ENCODE results near the gene KRT80.

The KRT80 gene

DNA sequence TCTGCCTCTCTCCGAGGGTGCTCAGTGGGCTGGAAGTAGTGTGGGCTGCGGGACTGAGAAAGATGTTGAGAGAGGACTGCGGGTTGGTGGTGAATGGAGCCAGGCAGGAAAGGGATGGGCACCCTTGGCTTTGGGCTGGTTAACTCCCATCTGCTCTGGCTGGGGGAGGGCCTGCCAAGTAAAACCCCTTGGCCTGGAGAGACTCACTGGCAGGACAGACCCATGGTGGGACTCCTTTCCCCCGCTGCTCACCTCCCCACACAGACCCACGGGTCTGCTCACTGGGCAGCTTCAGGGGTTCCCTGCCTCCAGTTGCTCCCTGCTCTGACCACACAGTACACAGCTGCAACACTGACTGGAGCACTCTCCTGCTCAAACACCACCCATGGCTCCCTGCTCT, 54.1 kb downstream of the KRT80 start:
- DNase-seq (ENCODE audit: low spot score), result no peak

DNA sequence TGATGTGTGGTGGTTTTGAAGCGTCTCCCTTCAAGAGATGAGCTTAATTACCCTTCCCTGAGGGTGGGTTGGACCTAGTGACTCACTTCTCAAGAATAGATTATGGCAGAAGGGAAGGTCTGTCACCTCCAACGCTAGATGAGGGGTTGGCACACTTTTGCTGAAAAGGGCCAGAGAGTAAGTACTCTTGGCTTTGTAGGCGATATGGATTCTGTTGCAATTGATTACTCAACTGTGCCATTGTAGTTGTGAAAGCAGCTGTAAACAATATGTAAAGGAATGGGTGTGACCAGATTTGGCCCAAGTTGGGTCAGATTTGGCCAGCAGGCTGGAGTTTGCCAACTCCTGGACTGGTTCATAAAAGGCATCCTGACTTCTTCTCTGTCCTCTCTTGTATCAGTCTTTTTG, 59.1 kb downstream of the KRT80 start:
- no peak for DNase-seq (ENCODE audit: low spot score)

DNA sequence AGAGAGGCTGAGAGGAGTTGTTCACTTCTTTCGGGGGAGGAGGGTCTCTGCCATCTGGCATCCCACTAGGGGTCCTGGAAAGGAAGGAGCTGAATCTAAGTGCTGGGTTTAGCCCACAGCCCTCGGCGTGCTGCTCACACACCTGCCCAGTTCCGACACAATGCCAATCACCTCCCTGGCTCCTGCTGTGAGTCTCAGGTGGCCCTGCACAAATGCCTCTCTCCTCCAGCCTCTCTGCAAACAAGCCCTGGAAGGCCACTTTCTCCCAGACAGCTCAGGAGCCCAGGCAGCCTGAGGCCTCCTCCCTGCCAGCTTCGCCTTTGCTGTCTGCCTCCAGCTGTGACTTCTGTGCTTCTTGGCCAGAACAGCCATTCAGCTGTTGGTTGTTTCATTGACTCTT, 61.1 kb downstream of the KRT80 start:
- no peak for DNase-seq (ENCODE audit: low spot score)

DNA sequence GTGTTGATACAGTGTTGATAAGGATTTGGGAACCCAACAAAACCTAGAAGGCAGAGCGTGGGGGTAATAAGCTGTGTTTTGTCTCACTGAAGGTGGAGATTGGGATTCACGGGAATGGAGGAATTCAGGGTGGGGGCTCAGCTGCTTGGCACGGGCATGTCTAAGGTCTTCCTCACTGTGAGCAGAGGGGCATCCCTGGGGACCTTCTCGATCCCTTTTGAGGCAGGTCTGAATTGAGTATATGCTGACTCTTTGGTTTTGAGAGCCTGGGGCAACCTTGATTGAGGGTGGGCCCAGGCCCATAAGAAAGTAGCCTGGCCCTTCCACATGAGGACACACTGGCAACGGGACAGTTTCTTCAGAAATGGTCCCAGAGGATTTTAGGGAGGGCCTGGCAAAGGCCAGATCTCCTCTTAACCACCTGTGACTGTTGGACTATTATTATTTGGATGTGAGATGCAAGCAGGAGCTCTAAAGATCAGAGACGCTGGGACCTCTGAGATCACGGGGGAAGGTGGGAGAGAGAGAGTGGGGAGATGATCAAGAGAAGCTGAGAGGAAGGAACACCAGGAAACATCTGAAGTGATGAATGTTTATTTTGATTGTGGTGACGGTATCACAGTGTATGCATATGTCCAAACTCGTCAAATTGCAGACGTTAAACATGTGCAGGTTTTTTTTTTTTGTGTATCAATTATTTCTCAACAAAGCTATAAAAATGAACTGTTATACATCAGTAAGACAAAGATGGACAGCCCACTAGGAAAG, 63.9 kb downstream of the KRT80 start:
- no peak for DNase-seq (ENCODE audit: low spot score)

DNA sequence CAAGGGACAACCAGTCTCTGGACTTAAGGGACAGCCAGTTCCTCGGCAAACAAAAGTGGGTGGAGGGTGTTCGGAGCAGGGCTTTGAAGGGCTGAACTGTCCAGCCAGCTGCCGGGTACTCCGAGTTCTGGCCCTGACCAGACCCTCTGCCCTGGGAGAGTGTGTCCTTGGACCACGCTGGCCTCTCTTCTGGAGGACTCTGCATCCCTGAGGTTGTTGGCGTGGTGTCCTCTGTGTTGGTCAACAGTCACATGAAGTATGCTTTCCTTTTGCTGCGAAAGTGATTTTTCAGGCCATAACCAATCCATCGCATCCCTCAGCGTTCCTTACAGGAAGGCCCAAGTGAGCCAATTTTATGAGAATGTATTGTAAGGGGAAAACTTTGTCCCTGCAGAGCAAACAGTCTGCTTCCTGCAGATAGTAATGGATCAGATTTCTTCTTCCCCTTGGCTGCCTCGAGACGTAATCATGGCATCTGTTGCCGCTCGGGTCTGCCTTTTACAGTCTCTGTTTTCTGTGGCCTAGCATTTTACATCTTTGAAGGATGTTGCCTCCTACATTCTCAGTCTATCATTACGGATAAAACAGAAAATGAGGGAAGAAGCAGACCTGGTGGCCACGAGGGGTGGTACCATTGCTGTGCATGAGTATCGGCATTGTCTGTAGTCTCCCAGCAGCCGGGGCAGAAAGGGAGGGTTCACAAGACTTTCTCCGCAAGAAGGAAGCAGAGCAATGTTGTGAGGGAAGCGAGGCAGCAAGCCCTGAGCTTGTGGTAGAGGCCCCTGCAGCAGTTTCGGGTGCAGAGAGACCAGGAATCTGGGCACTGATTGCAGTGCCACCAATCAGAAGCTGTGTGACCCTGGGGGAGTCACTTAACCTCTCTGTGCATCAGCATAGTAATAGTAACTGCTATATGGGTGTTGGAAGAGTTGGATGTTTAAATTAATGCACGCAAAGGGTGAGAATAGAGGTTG, 64.9 kb downstream of the KRT80 start:
- no peak for DNase-seq (ENCODE audit: low spot score)

DNA sequence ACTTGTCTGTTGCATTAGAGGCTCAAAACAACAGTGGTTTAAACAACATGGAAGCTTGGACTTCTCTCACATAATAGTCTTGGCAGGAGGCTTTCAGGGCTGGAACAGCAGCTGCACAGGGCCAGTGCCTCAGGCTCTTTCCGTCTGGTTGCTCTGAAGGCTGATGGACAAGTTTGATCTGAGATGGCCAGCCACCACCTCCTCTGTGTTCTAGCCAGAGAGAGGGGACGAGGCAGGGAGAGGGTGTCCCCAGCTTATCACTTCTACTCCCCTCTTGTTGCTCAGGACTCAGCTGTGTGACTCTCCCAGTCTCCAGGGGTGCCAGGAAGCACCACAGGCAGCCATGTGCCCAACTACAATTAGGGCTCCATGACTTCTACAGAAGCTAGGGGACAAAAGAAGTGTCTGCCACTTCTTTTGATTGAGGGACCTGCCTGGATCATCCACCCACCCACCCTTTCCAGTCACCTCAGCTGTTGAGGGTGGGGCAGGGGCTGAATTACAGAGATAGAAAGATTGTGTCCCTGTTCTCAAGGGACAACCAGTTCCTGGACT, 65.7 kb downstream of the KRT80 start:
- DNase-seq (ENCODE audit: low spot score), result no peak

DNA sequence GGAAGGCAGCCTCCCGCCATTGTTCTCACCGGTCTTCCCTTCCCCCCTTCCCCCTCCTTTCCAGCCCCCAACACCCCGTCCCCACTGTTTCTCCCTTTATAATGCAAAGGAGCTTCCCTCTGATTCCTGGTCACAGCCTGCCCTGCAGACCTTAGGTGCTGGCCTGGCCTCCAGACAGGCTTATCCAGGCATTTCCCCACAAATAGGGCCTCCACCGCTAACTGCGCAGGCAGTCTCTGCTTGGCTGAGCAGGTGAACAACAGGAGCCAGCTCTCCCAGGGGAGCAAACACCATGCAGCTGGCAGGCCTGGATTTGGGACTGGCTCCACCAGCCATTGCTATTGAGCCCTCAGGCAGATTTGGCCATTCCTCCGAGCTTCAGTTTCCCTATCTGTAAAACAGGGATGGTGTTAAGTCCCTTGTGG, 66.3 kb downstream of the KRT80 start:
- DNase-seq (ENCODE audit: low spot score), result no peak

DNA sequence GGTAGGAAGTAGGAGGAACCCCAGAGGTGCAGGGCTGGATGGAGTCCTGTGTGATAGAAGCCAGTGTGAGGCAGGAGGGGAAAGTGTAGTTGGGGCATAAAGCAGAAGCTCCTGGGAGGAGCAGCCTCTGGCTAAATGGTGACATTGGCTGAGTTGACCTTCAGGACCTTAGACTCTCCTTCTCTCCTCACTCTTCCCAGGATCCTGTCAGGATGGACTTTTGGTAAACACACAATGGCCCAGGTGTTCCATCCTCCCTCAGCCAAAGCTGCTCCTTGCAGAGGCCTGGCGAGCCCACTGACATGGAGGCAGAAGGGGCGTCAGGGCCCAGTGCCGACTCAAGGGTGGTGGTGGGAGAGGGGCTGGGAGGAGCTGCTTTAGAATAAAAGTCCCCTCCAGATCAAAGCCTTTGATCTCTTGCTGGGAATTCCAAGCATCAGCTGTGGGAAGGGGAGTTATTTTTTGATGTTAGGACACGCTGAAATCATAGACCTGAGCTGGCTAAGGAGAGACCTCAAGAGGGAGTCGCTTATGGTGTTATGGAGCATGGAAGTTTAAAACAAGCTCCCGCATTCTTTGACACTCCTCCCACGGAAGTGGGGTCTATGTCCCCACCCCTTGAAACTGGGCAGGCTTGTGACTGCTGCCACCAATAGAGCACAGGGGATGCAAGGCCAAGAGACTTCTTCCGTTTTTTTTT, 68.2 kb downstream of the KRT80 start:
- no peak for DNase-seq (ENCODE audit: low spot score)

DNA sequence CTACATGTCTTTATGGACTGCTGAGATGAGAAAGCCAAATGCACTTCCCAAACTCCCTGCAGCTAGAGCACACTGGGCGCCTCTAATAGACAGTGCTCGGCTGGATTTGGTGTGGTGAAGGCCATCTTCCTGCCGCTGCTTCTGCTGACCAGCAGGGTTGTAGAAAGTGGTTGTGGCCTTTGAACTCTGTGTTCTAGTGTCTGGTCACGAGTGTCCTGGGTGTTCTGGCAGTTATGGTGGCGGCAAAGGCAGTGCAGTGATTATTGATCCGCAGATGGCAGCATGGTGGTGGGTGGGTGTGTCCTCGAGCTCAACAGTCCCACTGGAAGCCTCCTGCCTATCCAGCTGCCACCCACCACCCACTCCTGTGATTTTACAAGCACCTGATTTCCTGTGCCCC, 68.9 kb downstream of the KRT80 start:
- DNase-seq (ENCODE audit: low spot score), result no peak

DNA sequence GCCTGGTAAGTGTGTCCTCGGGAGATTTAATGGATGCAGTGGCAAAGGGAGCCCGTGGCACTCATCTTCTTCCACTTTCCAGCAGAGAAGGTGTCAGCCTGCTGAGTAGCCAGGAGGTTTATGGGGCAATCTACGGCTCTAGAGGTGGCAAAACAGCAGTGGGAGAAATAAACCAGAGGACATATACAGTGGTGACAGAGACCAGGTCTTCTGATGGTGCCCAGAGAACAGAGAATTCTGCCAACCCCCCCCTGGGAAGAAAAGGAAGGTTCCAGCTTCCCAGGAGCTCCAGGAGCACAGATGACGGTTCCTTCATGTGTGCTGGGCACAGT, 69.3 kb downstream of the KRT80 start:
- no peak for DNase-seq (ENCODE audit: low spot score)

DNA sequence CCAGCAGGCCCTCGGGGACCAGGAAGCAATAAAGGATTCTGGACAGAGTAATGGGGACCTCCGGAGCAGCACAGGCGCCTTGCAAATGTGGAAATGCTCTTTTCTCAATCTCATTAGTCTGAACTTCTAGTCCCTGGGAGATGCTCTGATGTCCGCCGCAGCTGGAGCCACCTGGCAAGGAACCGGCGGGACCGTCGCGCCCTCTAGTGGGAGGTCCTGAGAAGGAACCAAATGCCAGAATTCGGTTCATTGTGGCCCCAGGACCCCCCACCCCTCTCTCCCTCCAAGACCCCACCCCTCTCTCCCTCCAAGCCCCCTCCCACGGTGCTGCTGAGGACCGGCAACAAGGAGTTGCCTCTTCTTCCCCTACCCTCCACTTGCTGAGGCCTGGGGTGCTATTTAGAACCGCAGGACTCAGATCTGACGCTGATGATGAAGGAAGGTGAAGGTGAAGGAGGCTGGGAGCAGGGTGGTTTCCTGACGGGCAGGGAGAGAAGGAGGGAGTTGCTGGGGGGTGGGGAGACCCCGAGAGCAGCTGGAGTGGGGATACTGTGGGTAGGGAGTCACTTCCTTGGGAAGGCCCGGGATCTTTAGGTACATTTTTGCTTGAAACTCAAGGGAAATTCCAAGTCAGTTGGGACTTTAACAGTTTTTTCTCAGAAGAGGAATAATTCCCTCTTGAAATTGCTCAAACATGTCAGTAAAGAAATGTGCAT, 69.8 kb downstream of the KRT80 start:
- peak; percentile 31 for DNase-seq (ENCODE audit: low spot score)

DNA sequence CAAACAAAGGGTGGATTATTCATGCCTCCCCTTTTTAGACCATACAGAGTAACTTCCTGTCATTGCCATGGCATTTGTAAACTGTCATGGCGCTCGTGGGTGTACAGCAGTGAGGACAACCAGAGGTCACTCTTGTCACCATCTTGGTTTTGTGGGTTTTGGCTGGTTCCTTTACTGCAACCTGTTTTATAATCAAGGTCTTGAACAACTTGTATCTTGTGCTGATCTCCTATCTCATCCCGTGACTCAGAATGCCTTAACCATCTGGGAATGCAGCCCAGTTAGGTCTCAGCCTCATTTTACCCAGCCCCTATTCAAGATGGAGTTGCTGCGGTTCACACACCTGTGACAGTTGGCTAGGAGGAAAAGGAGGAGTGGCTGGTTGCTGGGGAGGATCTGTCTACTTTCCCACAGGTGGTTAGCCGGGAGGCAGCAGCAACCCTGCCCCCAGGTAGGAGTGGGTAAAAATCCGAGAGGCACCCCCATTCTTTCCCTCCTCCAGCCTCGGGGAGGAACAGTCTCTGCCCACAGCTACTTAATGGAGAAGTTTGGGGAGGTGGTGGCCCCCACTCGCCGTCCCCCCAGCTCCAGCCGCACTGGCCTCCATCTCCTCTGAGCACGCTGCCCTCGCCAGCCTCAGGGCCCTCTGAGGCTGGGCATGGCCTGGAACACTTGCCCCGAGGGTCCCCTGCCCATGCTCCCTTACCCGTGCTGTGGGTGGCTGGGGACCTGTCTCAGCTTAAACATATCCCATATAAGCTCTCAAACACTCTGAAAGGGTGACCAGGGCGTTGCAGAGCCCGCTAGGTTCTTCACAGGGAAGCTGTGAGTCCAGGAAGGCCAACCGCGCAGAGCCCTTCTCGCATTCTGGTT, 70.6 kb downstream of the KRT80 start:
- DNase-seq (ENCODE audit: low spot score), result no peak

DNA sequence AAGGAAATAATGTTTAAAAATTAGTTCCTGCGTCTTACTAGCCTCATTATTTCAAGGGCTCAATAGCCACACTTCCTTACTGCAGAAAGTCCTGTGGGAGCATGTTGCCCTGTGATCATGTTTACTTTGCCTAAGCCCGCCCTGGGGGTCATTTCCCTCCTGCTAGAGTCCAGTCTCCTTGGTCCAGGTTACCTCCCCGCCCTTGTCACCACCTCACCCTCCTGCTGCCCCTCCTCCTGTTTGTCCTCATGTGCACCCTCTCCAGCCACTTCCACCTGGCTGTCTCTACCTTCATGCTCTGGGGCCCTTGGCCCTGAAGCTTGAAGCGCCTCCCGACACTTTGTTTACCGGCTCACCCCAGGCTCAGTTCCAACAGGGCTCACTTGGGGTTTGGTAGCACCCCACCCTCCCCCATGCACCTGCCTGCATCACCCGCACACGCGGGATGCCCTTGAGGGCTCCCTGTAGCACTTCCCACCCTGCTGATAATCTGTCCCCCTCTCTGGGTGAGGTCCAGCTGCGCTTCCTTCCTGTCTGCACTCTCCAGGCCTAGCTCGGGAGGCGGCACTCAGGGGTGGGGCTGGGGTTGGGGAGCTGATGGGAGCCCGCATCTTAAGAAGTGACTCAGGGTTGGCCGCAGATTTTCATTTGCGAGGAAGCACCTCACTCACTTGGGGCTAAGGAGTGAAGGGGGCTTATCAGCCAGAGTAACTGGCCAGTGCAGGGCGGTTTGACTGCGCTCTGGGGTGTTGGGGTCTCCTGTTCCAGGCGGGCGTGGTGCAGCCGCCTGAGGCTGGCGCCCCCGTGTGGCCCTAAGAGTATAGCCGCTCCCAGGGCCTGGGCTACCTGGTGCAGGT, 72.2 kb downstream of the KRT80 start:
- peak; percentile 17 for DNase-seq (ENCODE audit: low spot score)
